ENCODE data around the gene BEAN1.

Gene BEAN1

DNA sequence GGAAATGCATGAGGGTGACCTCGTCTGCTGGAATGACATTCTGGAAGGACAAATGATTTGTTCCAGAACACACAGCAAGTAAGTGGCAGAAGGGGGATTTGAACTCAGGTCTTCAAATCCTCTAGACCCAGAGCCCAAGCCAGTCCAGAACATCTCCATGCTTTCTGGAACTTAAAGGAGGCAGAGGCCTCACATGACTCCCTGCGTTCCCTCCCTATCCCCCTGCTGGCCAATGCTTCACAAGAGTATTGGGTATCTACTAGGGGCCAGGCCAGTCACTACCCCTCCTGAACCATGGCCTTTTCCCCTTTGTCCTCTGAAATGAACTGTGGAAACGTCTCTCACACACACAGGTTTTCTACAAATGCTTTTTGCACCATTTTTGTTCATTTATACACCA lies 7.6 kb upstream of the BEAN1 start:
- TF ChIP-seq POLR2A (IDR thresholded peaks at IDR 0.05; ENCODE audit: extremely low read depth, insufficient read length) (no peak), MYC (IDR thresholded peaks at IDR 0.05; ENCODE audit: low read depth, low read length) (no peak)
- TF ChIP-seq, protein P1, sequence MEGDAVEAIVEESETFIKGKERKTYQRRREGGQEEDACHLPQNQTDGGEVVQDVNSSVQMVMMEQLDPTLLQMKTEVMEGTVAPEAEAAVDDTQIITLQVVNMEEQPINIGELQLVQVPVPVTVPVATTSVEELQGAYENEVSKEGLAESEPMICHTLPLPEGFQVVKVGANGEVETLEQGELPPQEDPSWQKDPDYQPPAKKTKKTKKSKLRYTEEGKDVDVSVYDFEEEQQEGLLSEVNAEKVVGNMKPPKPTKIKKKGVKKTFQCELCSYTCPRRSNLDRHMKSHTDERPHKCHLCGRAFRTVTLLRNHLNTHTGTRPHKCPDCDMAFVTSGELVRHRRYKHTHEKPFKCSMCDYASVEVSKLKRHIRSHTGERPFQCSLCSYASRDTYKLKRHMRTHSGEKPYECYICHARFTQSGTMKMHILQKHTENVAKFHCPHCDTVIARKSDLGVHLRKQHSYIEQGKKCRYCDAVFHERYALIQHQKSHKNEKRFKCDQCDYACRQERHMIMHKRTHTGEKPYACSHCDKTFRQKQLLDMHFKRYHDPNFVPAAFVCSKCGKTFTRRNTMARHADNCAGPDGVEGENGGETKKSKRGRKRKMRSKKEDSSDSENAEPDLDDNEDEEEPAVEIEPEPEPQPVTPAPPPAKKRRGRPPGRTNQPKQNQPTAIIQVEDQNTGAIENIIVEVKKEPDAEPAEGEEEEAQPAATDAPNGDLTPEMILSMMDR (IDR thresholded peaks at IDR 0.05; ENCODE audit: low read depth, low read length): no peak
- DNase-seq (ENCODE audit: low read depth): no peak
- no peak overlapping the region for H3K4me3 ChIP-seq (ENCODE audit: low read depth, low read length)

DNA sequence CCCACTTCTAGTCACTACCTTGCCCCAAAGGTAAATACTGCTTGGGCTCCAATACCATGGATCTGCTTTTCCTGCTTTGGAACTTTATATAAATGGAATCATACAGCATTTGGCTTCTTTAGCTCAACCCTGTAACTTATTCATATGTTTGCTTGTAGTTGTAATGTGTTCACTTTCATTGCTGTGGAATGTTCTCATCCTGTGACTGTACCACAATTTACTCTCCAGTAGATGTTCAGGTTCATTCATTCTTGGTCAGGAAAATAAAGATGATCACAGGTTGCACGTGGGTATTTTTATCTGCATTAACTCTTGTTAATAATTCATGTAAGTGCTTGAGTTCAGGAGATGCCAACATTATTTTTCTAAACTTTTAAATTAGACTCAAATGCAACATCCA lies 6.7 kb upstream of the BEAN1 start:
- no peak overlapping the region for H3K4me3 ChIP-seq (ENCODE audit: low read depth, low read length)
- DNase-seq (ENCODE audit: low read depth): no peak
- TF ChIP-seq, protein P2, sequence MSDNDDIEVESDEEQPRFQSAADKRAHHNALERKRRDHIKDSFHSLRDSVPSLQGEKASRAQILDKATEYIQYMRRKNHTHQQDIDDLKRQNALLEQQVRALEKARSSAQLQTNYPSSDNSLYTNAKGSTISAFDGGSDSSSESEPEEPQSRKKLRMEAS (IDR thresholded peaks at IDR 0.05; ENCODE audit: low read depth, low read length): no peak

DNA sequence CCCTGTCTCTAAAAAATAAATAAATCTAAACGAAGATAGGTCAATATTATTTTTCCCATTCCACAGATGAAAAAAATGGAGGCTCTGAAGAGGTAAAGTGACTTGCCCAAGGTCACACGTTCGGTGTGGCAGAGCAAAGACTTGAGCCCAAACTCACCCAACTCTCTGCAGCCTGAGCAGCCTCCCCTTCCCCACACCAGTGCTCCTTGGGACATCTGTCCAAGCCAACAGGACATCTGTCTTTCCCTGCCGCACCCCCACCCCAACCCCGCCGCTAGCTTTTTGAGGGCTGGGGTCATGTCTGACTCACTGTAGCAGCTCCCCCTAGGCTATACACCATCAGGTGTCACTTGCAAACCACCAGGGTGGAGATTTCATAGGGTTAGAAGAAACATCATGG lies 5.2 kb upstream of the BEAN1 start:
- H3K4me3 ChIP-seq (ENCODE audit: low read depth, low read length): no peak overlapping the region
- TF ChIP-seq MYC (IDR thresholded peaks at IDR 0.05; ENCODE audit: low read depth, low read length): no peak
- no peak for DNase-seq (ENCODE audit: low read depth)

DNA sequence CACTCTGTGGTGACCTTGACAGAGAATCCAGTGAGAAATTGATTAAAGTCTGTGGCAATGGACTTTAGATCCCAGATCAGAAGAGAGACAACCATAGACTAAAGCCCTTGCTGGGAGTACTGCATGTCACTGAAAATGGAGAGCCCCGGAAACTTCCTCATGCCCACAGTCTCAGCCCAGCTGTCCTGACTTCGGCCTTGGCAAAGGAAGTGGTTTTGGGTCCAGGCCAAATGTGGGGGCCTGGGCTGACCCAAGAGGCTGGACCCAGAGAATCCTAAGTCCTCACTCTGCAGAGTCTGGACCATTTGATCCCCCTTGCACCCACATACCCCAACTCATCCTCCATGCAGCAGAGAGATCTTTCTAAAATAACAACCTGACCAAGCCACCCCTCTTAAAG lies 4.7 kb upstream of the BEAN1 start:
- TF ChIP-seq MYC (IDR thresholded peaks at IDR 0.05; ENCODE audit: low read depth, low read length) (no peak), POLR2A (IDR thresholded peaks at IDR 0.05; ENCODE audit: extremely low read depth, insufficient read length) (no peak)
- TF ChIP-seq, protein P2 (IDR thresholded peaks at IDR 0.05; ENCODE audit: low read depth, low read length): no peak
- TF ChIP-seq, protein P1 (IDR thresholded peaks at IDR 0.05; ENCODE audit: low read depth, low read length): no peak
- H3K4me3 ChIP-seq (ENCODE audit: low read depth, low read length): no peak overlapping the region
- no peak for DNase-seq (ENCODE audit: low read depth)

DNA sequence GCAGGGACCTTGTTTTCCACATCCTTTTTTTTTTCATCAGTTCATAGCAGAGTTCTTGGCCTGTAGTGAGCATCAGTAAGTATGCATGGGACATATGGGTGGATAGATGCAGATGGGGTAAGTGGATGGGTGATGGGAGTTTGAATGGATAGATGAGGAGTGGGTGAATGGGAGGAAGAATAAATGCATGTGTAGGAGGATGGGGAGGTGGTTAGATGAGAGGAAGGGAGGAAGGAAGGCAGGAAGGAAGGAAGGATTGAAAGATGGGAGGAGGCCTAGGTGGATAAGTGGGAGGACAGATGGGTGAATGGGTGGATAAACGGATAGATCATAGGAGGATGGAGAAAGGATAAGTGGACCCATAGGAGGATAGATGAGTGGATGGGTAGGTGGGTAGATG lies 3.9 kb upstream of the BEAN1 start:
- no peak for DNase-seq (ENCODE audit: low read depth)
- H3K4me3 ChIP-seq (ENCODE audit: low read depth, low read length): no peak overlapping the region
- TF ChIP-seq, protein P2 (IDR thresholded peaks at IDR 0.05; ENCODE audit: low read depth, low read length): no peak
- TF ChIP-seq, protein P1 (IDR thresholded peaks at IDR 0.05; ENCODE audit: low read depth, low read length): no peak
- TF ChIP-seq POLR2A (IDR thresholded peaks at IDR 0.05; ENCODE audit: extremely low read depth, insufficient read length) (no peak), MYC (IDR thresholded peaks at IDR 0.05; ENCODE audit: low read depth, low read length) (no peak)

DNA sequence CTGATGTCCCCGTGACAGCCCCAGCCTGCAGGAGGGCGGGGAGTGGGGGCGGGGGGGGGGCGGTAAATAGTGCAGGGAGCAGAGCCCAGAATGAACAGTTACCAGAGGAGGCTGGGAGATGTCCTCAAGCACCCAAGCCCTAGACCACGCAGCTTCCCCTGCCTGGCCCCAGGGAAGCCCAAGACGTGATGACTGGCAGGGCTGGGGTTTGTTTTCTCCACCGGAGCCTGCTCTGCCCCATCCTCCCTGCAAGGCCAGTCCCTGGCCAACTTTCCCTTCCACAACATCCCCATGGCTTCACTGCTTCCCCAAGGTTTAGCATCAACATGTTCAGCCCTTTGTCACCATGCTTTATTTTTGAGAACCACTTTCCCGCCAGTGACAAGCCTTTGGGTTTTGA lies 1.4 kb upstream of the BEAN1 start:
- no peak overlapping the region for H3K4me3 ChIP-seq (ENCODE audit: low read depth, low read length)
- no peak for DNase-seq (ENCODE audit: low read depth)
- TF ChIP-seq, protein P1 (IDR thresholded peaks at IDR 0.05; ENCODE audit: low read depth, low read length): no peak

DNA sequence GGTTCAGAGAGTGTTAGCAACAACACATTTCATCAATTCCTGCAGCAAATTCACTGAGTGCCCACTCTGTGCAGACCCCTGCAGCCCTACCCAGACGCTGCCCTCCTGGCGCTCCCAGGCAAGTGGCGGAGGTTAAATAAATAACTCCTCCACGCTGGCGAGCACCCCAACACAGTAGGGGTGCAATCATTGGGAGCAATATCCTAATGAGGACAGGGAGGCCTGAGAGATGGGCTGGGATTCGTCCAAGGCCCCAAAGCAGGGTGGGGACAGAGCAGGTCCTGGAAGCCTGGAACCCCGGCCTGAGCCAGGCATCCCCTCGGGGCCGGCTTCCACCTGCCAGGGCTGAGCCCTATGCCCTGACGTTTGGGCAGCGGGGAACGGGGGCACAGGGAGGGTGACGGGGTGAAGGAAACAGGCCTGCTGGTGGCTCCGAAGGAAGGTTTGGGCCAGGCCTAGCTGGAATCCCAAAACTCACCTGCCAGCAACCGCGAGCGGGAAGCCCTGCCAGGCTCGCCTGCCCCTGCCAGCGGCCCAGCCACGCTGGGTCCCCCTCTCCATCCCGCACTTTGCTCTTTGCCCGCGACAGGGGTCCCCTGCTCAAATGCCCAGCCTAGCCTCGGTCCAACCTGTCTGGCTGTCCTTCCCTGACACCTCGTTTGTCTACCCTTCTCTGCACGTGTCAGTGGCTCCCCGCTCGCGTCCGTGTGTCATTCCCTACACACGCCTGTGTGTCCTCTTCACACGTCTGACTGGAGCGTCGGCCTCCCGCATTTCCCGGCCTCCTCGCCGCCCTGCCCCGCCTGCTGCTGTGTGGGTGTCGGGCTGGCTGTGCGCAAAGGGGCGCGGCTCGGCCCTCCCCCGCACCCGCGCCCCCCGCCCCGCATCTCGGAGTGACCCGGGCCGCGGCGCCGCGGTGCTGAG lies 721 bp upstream of the BEAN1 start:
- no peak overlapping the region for H3K4me3 ChIP-seq (ENCODE audit: low read depth, low read length)
- TF ChIP-seq POLR2A (IDR thresholded peaks at IDR 0.05; ENCODE audit: extremely low read depth, insufficient read length): no peak
- no peak for TF ChIP-seq MYC (IDR thresholded peaks at IDR 0.05; ENCODE audit: low read depth, low read length)
- no peak for DNase-seq (ENCODE audit: low read depth)

Data from NB4 (cell line).